Stomach (tissue), 9 donors: ENCODE data around the gene PLEKHH1. TPM values are rescaled to one million over a fixed set of nuclear protein-coding genes. Genes with fewer than 3 reads are reported as not detected.

Source experiments
- DNase-seq, 2 donors: peaks; one replicate each; pipeline versions ENCODE4 v3.0.0 to v3.0.0-alpha.2; 2013 to 2019
- H3K27ac ChIP-seq, 5 donors: fragments of 200-600 bp in 4 of 5; sonication (generic) in 4 of 5; one replicate each; pipeline ENCODE4 v1.5.1; 2013 to 2019; ENCODE audit warnings: mild to moderate bottlenecking in 1 of 5, moderate library complexity in 1 of 5
- H3K27me3 ChIP-seq, 3 donors: fragments of 200-600 bp; sonication (generic); one replicate each; pipeline ENCODE4 v1.5.1; 2017 to 2019; ENCODE audit warnings: mixed run types in 1 of 3
- H3K36me3 ChIP-seq, 4 donors: fragments of 200-600 bp; sonication (generic); 1 replicate in 3 of 4; 2 replicates in 1 of 4; pipeline ENCODE4 v1.5.1; 2016 to 2019
- H3K4me1 ChIP-seq, 4 donors: fragments of 200-600 bp; sonication (generic); one replicate each; pipeline ENCODE4 v1.5.1; 2016 to 2019
- H3K4me3 ChIP-seq, 4 donors: fragments of 200-600 bp; sonication (generic) in 3 of 4; one replicate each; pipeline ENCODE4 v1.5.1; 2016 to 2019; ENCODE audit warnings: mild to moderate bottlenecking in 1 of 4
- H3K9me3 ChIP-seq, 4 donors: fragments of 200-600 bp; sonication (generic); one replicate each; pipeline ENCODE4 v1.5.1; 2016 to 2019
- CTCF ChIP-seq, 7 experiments: fragments of 450-650 bp in 4 of 7; fragments of 200-600 bp in 3 of 7; sonication (generic) in 3 of 7; IDR thresholded peaks; one replicate each; pipeline ENCODE4 v1.5.1; 2016 to 2019; ENCODE audit warnings: antibody characterized with exemption in 7 of 7, control low read depth in 2 of 7, mild to moderate bottlenecking in 1 of 7
- EP300 ChIP-seq: sonication (generic); formaldehyde crosslinking; IDR thresholded peaks from one replicate; pipeline ENCODE4 v1.6.1; 2017; ENCODE audit warnings: antibody characterized with exemption
- POLR2A ChIP-seq, 4 donors: fragments of 450-650 bp; IDR thresholded peaks; one replicate each; pipeline ENCODE4 v1.6.1; 2016; ENCODE audit warnings: antibody characterized with exemption in 4 of 4, control low read depth in 2 of 4, mild to moderate bottlenecking in 1 of 4, moderate library complexity in 1 of 4
- POLR2AphosphoS5 ChIP-seq, 3 donors: sonication (generic); formaldehyde crosslinking; IDR thresholded peaks; one replicate each; pipeline ENCODE4 v1.6.1; 2016; ENCODE audit warnings: antibody characterized with exemption in 3 of 3
- WGBS, 5 donors: extraction: QIAGEN DNeasy Blood & Tissue Kit in 3 of 5; methylation state at CpG; one replicate each; pipeline versions ENCODE4 v1.1.5 to v1.1.7; 2013 to 2018; 5-methylcytosine and 5-hydroxymethylcytosine counted together
- intact Hi-C: fragments of 100-400 bp; cut with DNase I; formaldehyde crosslinking; loops from one replicate; pipeline ENCODE4 v1.15.1; 2023; ENCODE audit warnings: low total_unique reads
- polyA plus RNA-seq, 3 donors: library from polyadenylated mRNA; stranded (reverse); fragments of 200-250 nt; gene quantifications; one replicate each; pipeline ENCODE4 v1.2.3, GENCODE V29; 2013
- small RNA-seq, 4 donors: library from RNA; depleted of rRNA; stranded (forward); fragments of <200 nt; gene quantifications; one replicate each; pipeline ENCODE3, GENCODE V24; 2016
- total RNA-seq, 5 donors: library from RNA; depleted of rRNA; stranded (reverse); fragments of >200 nt; gene quantifications; one replicate each; pipeline versions ENCODE4 v1.1.0 to v1.2.3, GENCODE V29; 2014 to 2016
- donor health status: healthy with polysubstance abuse.
- donor health status: Bipolar disorder and iron deficiency.
- donor health status: healthy.

Gene PLEKHH1
- total and polyA plus RNA-seq, 8 donors, result 3.8 to 136 (median 31.4) TPM

- intact Hi-C loops, result no loop called here
- H3K27me3 ChIP-seq, result no peaks in the 10 kb centered on the region
- no peaks in the 10 kb centered on the region for H3K36me3 ChIP-seq
- WGBS, 5 donors, result 65 to 81% (median 76%) methylated on average over 3 of the region's 3 CpGs
- DNase-seq, result no peak
- TF ChIP-seq POLR2AphosphoS5 (IDR thresholded peaks at IDR 0.05) (no peak), CTCF (IDR thresholded peaks at IDR 0.05) (no peak), EP300 (no peak), POLR2A (IDR thresholded peaks at IDR 0.05) (no peak)
- no peak overlapping the region for H3K27ac ChIP-seq
- no peak overlapping the region for H3K4me3 ChIP-seq
- no peaks in the 10 kb centered on the region for H3K4me1 ChIP-seq
- H3K9me3 ChIP-seq, result no peaks in the 10 kb centered on the region
Measured at GRCh38 chr14:67636361-67636919, 103.3 kb downstream of the PLEKHH1 start.

GRCh38 chr14:67638642-67639041 is 105.6 kb downstream of the PLEKHH1 start:
- TF ChIP-seq EP300 (no peak), POLR2AphosphoS5 (IDR thresholded peaks at IDR 0.05) (no peak), CTCF (IDR thresholded peaks at IDR 0.05) (no peak), POLR2A (IDR thresholded peaks at IDR 0.05) (no peak)
- WGBS, 5 donors, result 88 to 97% (median 91%) methylated on average over 3 of the region's 3 CpGs
- H3K4me3 ChIP-seq, result no peak overlapping the region
- no peak overlapping the region for H3K27ac ChIP-seq
- intact Hi-C loops, result no loop called here
- no peaks in the 10 kb centered on the region for H3K4me1 ChIP-seq
- H3K27me3 ChIP-seq, result no peaks in the 10 kb centered on the region
- H3K36me3 ChIP-seq, result no peaks in the 10 kb centered on the region
- H3K9me3 ChIP-seq, result no peaks in the 10 kb centered on the region
- DNase-seq, result no peak

Small RNAs within 50 kb of the gene (small RNA-seq; reads per million reads assigned to genes)
- gene AL132640.3, result 0 reads per million in 4 donors
- gene RF00019, result 0 reads per million in 4 donors

Other genes starting within 250 kb of the PLEKHH1 start
- 100 to 1,000 TPM in 2 of 5 donors, 10 to 100 TPM in 3; 43.3 to 192 (median 99.6) TPM for gene ATP6V1D, start 173.5 kb upstream of the PLEKHH1 start, total RNA-seq
- gene ATP6V1D, start 173.5 kb upstream of the PLEKHH1 start, polyA plus RNA-seq, result 10 to 100 TPM; 53.5 to 86.0 (median 66.5) TPM
- 100 to 1,000 TPM in 1 of 5 donors, 10 to 100 TPM in 4; 15.6 to 149 (median 26.8) TPM for gene EIF2S1, start 173.0 kb upstream of the PLEKHH1 start, total RNA-seq
- 10 to 100 TPM; 32.8 to 73.3 (median 67.0) TPM for gene EIF2S1, start 173.0 kb upstream of the PLEKHH1 start, polyA plus RNA-seq
- 100 to 1,000 TPM in 1 of 5 donors, 10 to 100 TPM in 2, 1 to 10 TPM in 1, not detected in 1; 6.5 to 203 (median 26.5) TPM for gene PLEK2, start 121.1 kb upstream of the PLEKHH1 start, total RNA-seq
- 10 to 100 TPM; 13.5 to 39.0 (median 20.0) TPM for gene PLEK2, start 121.1 kb upstream of the PLEKHH1 start, polyA plus RNA-seq
- gene TMEM229B, start 44.6 kb upstream of the PLEKHH1 start, total RNA-seq, result 10 to 100 TPM in 1 of 5 donors, 1 to 10 TPM in 2, under 1 TPM in 1, not detected in 1; 0.14 to 15.6 (median 2.2) TPM
- gene TMEM229B, start 44.6 kb upstream of the PLEKHH1 start, polyA plus RNA-seq, result 1 to 10 TPM in 1 of 3 donors, under 1 TPM in 2; 0.55 to 1.4 (median 0.76) TPM
- 100 to 1,000 TPM in 1 of 5 donors, 10 to 100 TPM in 3, 1 to 10 TPM in 1; 5.2 to 222 (median 31.6) TPM for gene PIGH, start 67.0 kb downstream of the PLEKHH1 start, total RNA-seq
- gene PIGH, start 67.0 kb downstream of the PLEKHH1 start, polyA plus RNA-seq, result 10 to 100 TPM; 10.3 to 23.6 (median 18.5) TPM
- 1 to 10 TPM in 4 of 5 donors, not detected in 1; 1.2 to 9.4 (median 3.9) TPM for gene ARG2, start 86.6 kb downstream of the PLEKHH1 start, total RNA-seq
- gene ARG2, start 86.6 kb downstream of the PLEKHH1 start, polyA plus RNA-seq, result 1 to 10 TPM; 2.6 to 4.9 (median 4.0) TPM
- gene VTI1B, start 141.3 kb downstream of the PLEKHH1 start, total RNA-seq, result 10 to 100 TPM; 43.0 to 84.3 (median 58.9) TPM
- gene VTI1B, start 141.3 kb downstream of the PLEKHH1 start, polyA plus RNA-seq, result 100 to 1,000 TPM in 1 of 3 donors, 10 to 100 TPM in 2; 82.7 to 114 (median 95.1) TPM
- gene RDH11, start 162.5 kb downstream of the PLEKHH1 start, total RNA-seq, result 10 to 100 TPM; 10.5 to 71.6 (median 28.3) TPM
- 10 to 100 TPM in 2 of 3 donors, 1 to 10 TPM in 1; 6.9 to 26.4 (median 23.2) TPM for gene RDH11, start 162.5 kb downstream of the PLEKHH1 start, polyA plus RNA-seq
- gene RDH12, start 168.6 kb downstream of the PLEKHH1 start, total RNA-seq, result 10 to 100 TPM in 1 of 5 donors, 1 to 10 TPM in 1, under 1 TPM in 1, not detected in 2; 0.45 to 15.4 (median 9.9) TPM
- gene RDH12, start 168.6 kb downstream of the PLEKHH1 start, polyA plus RNA-seq, result 1 to 10 TPM in 2 of 3 donors, under 1 TPM in 1; 0.95 to 9.3 (median 1.4) TPM